GM21737 (cell line): Measurements from ENCODE around the gene BMERB1.

ENCODE experiments used
- ATAC-seq: cut with Tn5 transposase; IDR thresholded peaks from one replicate; pipeline ENCODE4 v1.9.1; 2021; ENCODE audit warnings: mild to moderate bottlenecking, moderate library complexity; ENCODE audit not compliant: unreplicated experiment

BMERB1 gene

GRCh38 chr16:15581127-15581815 is 146.9 kb downstream of the BMERB1 start:
- no peak for ATAC-seq

GRCh38 chr16:15583526-15583925 is 149.1 kb downstream of the BMERB1 start:
- no peak for ATAC-seq

- no peak for ATAC-seq
Measured at GRCh38 chr16:15585956-15586355, 151.6 kb downstream of the BMERB1 start.

GRCh38 chr16:15586716-15587115 is 152.3 kb downstream of the BMERB1 start:
- ATAC-seq, result no peak

- ATAC-seq, result no peak
Measured at GRCh38 chr16:15587152-15587825, 152.9 kb downstream of the BMERB1 start.

- ATAC-seq, result no peak
Measured at GRCh38 chr16:15592324-15592723, 157.9 kb downstream of the BMERB1 start.

GRCh38 chr16:15593235-15593634 is 158.8 kb downstream of the BMERB1 start:
- ATAC-seq, result no peak

- no peak for ATAC-seq
Measured at GRCh38 chr16:15594711-15595320, 160.4 kb downstream of the BMERB1 start.

- ATAC-seq, result no peak
Measured at GRCh38 chr16:15597135-15597534, 162.7 kb downstream of the BMERB1 start.

- ATAC-seq, result no peak
Measured at GRCh38 chr16:15597822-15598647, 163.6 kb downstream of the BMERB1 start.

- no peak for ATAC-seq
Measured at GRCh38 chr16:15598648-15599190, 164.3 kb downstream of the BMERB1 start.

- ATAC-seq, result no peak
Measured at GRCh38 chr16:15599303-15600070, 165.1 kb downstream of the BMERB1 start.

- ATAC-seq, result no peak
Measured at GRCh38 chr16:15601212-15601879, 167.0 kb downstream of the BMERB1 start.

GRCh38 chr16:15602285-15603044 is 168.1 kb downstream of the BMERB1 start:
- ATAC-seq, result no peak

- ATAC-seq, result no peak
Measured at GRCh38 chr16:15604460-15605440, 170.4 kb downstream of the BMERB1 start.

- no peak for ATAC-seq
Measured at GRCh38 chr16:15605839-15606517, 171.6 kb downstream of the BMERB1 start.

- no peak for ATAC-seq
Measured at GRCh38 chr16:15606518-15607220, 172.3 kb downstream of the BMERB1 start.
